HG03442 (cell line): ENCODE data around the gene RASGRF2.
"Not testable (repeated sequence)": the region's sequence is repeated elsewhere in the genome, so short reads cannot be mapped to it uniquely, and the experiment has no call there.

ENCODE experiments used
- ATAC-seq: cut with Tn5 transposase; IDR thresholded peaks from one replicate; pipeline ENCODE4 v1.9.1; 2021; ENCODE audit warnings: mild to moderate bottlenecking, moderate library complexity; ENCODE audit not compliant: unreplicated experiment

The RASGRF2 gene

DNA sequence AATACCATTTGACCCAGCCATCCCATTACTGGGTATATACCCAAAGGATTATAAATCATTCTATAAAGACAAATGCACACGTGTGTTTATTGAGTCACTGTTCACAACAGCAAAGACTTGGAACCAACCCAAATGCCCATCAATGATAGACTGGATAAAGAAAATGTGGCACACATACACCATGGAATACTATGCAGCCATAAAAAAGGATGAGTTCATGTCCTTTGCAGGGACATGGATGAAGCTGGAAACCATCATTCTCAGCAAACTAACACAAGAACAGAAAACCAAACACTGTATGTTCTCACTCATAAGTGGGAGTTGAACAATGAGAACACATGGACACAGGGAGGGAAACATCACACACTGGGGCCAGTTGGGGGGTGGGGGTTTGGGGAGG lies 302.6 kb downstream of the RASGRF2 start:
- ATAC-seq = not testable (repeated sequence)

DNA sequence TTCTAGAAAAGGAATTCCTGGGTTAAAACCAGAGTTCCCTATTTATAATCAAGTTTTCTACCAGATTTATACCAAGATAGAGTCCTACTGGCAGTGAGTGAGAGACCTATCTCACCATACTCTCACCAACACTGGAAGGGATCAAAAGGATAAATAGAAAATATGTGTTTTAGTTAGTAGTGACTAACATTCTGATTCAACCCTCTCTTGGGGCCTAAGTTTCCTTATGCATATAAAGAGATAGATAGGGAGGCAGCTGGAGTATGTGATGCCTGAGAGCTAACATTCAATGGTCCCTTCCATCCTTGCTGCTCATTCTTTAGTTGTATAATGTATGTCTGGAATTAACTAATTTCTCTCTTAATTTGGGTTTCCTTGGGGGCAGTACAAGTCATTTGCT lies 304.9 kb downstream of the RASGRF2 start:
- no peak for ATAC-seq

DNA sequence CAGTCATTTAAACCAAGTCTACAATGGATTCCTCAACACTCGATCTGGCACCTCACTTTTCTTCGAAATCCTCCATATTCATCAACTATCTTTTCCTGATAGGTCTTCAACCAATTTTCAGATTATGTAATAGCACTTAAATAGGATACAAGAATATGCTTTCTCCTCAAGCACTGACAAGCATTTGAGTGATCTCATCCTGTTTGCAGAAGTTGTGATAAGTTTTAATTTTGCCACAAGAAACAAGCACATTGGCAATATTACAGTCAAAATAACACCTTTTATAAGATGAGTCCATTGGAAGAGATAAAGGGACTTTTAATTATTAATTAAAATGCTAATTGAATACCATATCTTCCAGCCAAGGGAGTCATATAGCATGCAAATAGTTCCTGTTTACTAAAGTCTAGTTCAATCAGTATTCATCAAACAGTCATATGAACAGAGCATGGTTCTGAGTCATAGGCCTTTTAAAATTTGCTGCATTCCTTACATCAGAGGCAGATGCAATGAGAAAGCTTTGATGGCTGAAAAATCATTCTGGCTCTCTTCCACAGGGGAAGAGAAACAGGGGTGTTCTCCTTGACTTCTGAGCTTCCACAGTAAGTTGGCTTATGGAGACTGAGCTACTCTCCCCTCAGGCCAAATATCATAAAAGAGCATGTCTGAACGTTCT lies 308.5 kb downstream of the RASGRF2 start:
- ATAC-seq = no peak

DNA sequence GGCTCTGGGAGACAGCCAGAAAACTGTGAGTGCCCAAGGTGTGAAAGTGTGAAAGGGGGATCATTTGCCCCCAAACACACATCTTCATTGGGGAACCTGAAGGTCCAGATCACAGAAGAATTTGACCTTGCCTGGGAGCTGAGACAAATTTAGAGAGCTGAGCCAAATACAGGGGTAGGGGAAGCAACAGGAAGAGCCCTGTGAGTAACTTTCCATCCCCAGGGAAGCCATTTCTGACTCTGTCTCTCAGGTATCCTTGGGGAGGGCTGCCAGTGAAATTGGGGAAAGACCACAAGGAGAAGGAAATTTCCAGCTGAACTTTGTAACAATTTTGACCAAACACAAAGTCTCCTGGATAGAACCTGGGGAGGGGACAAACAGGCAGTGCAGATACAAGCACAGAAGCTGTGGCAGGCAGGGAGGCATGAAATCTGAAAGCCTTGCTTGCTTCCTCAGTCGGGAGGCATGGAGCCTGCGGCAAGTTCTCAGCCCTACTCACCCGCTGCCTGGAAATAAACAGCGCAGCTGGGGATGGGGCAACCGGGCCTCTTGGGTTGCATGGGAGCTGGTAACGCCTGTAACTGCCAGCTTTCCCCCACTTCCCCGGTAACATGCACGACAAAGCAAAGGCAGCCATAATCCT lies 309.7 kb downstream of the RASGRF2 start:
- ATAC-seq = no peak

DNA sequence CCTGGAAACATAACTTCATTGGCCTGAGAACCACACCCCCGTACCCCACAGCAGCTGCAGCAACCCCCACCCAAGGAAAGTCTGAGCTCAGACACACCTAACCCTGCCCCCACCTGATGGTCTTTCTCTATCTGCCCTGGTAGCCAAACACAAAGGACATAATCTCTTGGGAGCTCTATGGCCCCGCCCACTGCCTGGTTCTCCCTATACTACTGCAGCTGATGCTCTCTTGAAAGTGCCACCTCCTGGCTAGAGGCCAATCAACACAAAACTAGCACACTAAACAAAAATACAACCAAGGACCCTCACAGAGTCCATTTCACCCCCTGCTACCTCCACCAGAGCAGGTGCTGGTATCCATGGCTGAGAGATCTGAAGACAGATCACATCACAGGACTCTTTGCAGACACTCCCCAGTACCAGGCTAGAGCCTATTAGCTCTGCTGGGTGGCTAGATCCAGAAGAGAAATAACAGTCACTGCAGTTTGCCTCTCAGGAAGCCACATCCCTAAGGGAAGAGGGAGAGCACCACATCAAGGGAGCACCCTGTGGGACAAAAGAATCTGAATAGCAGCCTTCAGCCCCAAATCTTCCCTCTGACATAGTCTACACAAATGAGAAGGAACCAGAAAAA lies 310.3 kb downstream of the RASGRF2 start:
- not testable (repeated sequence) for ATAC-seq
